Amniotic stem cell (primary cell): ENCODE measurements around the gene ARMH4.

Experiments used
- DNase-seq: peaks from one replicate; lab custom pipeline; 2025; lab: John Stamatoyannopoulos, UW

ARMH4 gene, protein sequence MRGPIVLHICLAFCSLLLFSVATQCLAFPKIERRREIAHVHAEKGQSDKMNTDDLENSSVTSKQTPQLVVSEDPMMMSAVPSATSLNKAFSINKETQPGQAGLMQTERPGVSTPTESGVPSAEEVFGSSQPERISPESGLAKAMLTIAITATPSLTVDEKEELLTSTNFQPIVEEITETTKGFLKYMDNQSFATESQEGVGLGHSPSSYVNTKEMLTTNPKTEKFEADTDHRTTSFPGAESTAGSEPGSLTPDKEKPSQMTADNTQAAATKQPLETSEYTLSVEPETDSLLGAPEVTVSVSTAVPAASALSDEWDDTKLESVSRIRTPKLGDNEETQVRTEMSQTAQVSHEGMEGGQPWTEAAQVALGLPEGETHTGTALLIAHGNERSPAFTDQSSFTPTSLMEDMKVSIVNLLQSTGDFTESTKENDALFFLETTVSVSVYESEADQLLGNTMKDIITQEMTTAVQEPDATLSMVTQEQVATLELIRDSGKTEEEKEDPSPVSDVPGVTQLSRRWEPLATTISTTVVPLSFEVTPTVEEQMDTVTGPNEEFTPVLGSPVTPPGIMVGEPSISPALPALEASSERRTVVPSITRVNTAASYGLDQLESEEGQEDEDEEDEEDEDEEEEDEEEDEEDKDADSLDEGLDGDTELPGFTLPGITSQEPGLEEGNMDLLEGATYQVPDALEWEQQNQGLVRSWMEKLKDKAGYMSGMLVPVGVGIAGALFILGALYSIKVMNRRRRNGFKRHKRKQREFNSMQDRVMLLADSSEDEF

DNA sequence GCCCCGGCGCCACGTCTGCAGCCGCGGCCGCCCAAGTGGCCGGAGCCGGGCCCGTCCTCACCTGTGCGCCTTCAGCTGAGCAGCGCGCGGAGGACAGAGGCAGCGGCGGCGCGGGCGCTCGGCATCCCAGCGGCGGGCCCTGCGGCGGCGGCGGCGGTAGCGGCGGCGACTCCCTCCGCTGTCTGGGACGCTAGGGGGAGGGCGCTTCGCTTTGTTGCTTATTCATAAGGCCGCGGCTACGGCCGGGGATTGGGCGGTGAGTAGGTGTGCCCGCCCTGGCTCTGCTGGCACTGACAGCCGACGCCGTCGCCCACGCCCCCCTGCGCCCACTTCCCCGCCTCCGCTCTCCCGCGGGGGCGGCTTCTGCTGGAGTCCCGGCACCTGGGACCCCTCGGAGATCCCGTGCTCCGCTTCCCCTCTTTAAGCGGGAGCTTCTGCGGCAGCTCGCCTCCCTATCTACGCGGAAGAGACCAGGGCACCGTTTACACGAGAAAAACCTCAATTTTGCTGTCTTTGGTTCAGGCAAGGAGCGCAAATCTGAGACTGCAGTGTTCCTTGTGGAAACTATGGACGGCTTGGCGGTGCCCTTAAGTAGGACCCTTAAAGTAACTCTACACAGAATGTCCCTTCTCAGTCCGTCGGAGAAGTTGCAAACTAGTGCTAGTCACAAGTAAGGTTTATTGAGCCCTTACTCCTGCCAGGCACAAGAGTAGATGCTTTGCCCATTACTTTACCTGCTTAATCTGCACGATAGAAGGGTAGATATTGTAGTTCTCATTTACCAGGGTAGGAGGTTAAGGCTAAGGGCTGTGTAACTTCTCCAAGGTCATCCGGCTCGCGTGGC is at the start of gene ARMH4:
ARMH4 (minus strand) TSS at position 200 of the 844 bp plus-strand sequence. CDS start 12,855 bp downstream, outside the sequence.
- DNase-seq: peak; percentile 68

DNA sequence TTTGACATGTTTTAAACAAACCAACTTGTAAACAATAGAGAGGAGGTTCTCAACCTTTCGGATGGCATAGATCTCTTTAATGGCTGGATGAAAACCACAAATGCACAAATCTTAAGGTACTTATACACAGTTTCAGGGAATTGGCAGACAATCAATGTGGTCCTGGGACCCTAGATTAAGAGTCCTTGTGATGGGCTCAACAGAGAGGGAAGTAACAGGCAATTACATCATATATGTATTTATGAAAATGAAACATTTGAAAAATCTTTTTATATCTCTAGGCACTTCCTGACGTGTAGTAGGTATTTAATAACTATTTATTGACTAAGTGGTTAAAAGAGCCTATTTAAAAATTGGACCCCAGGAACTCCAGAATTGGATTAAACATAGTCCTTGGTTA is 48.8 kb upstream of the ARMH4 start:
- no peak for DNase-seq

DNA sequence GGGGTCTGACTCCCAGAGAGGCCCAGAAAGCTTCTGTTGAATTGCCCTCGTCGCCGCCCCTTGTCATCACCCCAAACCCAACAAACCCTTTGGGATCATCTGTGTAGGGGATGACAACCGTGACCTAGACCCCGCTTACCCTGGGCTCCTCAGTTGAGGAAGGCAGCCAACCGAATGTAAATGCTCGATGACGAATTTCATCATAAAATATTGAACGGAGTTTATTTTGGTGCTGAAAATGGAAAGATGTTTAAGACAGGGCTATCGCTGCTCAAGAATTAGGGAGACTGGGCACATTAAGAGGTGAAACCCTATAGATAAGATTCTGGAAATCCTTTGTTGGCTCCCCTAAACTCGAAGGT is 48.4 kb upstream of the ARMH4 start:
- DNase-seq: no peak

DNA sequence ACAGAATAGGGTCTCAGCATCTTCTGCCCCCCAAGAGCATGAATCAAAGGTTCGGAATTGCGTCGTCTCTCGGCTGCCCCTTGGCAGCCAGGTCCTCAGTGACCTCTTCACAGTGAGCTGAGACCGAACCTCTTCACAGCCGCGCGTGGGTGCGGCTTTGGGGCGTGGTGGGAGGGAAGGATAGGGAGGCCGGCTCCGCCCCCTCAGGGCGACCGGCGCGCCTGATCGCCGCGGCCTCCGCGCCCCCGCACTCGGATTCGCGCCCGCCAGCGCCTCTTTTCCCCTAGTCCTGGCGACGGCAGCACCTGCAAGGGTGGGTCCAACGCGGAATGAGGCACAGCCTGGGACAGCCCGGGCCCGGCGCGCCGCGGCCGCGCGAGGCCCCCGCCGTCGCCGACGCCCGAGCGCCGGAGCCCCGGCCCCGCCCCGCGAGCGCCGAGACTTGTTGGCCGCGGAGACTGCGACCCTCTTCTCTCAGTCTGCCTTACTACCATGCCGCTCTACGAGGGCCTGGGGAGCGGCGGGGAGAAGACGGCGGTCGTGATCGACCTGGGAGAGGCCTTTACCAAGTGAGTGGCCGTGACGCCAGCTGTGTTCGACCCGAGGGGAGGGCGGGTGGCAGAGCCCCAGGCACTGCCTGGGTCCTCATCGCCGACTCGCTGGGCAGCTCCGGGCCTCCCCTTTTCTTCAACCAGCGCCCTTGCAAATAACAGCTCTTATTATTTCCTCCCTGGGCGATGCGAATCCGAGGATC is 47.9 kb upstream of the ARMH4 start, which contains the start of gene ACTR10:
ACTR10 (plus strand) TSS at position 424 of the 754 bp plus-strand sequence; CDS start at position 493, 69 bp downstream.
- peak; percentile 63 for DNase-seq

DNA sequence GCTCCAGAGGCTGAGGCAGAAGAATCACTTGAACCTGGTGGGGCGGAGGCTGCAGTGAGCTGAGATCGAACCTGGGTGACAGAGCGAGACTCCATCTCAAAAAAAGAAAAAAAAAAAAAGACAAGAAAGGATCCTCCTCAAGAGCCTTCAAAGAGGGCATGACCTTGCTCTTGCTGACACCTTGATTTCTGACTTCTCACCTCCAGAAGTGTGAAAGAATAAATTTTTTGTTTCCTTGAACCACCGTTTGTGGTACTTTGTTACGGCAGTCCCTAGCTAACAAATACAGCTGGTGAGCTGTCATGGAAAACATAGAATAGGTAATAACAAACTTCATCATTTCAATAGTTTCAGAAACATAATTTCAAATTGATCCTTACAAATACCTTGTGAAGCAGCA is 46.1 kb upstream of the ARMH4 start:
- no peak for DNase-seq

DNA sequence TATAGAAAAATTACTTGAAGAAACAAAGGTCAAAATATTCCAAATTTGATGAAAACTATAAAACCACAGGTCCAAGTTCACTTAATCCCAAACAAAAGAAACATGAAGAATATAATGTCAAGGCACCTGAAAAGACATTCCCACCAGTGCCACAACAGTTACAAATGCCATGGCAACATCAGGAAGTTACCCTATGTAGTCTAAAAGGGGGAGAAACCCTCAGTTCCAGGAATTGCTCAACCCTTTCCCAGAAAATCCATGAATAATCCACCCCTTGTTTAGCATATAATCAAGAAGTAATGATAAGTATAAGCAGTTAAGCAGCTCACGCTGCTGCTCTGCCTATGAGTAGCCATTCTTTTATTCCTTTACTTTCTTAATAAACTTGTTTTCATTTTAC is 44.2 kb upstream of the ARMH4 start:
- DNase-seq: no peak

DNA sequence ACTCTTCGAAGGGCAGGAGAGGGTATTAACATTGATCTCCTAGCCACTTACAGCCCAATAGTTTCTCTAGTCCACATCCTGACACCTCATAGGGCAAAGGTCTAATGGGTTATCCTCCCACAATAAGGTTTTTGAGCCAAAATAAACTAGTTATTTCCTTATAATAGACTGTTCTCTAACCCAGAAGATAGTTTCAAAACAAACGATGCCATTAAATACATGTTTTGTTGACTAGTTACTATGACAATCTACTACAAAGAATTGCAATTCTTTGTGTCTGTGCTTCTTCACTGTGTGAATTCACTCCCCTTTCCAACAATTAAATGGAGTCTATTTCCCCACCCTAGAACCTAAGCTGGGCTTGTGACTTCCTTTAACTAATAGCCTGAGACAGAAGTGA is 41.5 kb upstream of the ARMH4 start:
- DNase-seq: no peak

DNA sequence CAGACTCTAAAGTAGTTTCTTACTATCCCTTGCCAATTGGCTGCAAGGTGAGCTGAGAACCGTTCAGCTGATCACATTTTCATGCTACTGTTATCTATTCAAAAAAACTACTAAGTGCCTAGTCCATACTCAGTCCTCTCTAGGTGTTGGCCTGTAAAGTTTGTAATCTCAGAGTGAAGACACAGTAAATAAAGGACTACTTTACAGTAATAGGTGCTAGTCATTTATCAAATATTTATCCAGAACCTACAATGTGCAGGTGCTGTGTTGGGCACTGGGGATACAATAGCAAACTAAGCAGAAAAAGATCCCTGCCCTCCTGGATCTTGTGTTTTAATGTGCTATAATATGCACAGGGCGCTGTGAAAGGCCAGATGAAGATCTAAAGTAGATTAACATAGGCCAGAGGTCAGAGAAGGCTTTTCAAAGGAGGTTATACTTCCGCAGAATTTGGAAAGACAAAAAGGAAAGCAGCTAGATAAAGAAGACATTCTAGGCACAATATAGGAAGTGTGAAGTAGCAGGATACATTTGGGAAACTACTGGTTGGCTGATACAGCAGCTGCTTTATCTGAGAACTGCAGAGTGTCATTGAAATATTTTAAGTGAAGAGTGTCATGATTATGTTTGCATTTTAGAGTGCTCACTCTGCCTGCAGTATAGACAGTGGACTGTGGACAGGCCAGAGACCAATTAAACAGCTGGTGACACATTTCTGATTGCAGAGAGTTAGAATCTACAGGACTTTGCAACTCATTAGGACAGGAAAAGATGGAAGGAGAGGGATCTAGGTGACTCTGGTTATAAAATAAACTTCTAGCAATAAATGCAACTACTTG is 40.0 kb upstream of the ARMH4 start:
- DNase-seq: no peak

DNA sequence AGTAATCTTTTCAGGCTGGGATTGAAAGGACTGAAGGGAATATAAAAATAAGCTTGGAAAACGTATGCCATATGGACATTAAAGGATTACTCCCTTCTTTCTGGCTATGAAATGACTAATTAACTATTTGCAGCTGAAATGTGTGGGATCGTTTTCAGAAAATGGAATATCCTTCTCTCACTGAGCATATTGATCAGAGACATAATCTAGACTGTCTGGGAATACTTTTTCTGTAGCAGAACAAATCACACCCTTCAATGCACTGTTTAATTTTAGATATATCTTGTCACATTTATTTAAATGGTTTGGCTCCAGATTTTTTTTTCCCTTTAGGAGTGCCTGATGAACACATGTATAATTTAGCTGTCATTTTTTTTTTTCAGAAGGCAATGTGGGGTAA is 37.2 kb upstream of the ARMH4 start:
- DNase-seq: no peak

DNA sequence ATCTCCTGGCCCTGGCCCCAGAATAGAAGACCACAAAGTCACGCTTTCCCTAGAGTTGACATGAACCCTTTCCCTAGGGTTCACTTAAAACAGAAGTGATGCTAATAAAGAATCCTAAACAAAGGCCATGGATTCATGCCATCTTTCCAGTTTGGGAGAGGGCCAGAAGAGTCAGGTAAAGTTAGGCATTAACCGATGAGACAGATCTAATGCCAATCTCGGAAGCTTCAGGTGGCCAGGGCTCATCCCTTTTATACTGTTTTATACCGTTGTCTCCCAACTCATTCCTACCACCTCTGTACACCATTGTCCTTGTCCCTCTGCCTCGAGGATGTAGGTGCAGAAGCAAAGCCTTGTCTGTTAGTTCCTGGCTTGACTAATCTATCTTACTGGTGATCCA is 25.1 kb upstream of the ARMH4 start:
- DNase-seq: no peak

DNA sequence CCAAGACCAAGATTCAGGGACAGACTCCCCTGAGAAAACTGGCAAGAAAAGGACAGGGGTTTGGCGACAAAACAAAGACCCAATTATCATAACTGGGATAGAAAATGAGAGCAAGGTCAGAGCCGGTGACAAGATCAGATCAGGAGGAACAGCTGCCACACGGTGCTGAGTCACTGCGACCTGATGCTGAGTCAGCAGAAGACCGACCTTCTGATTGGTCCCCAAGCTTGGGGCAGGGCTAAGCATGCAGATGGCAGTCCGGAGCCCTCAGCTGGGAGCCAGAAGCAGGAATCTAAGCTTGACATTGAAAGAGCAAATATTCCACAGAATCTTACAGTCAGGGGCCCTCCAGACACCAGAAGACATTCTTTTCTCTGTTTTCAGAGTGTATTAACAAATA is 19.1 kb upstream of the ARMH4 start:
- DNase-seq: peak; percentile 67

DNA sequence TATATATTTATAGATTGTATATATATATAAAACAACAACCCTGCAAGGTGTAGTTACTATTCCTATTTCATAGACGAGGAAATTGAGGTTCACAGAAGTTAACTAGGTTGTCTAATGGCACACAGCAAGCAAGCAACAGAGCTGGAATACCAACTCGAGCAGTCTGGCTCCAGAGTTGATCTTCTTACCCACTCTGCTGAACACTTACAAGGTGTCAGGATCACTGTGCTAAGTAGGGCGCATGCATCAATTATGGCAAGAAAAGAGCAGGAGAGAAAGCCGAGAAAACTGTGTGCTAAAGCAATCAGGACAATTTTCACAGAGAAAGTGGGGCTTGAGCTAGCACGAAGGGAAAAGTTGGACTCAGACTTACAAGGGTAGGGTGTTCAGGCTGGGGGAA is 15.9 kb upstream of the ARMH4 start:
- DNase-seq: no peak

DNA sequence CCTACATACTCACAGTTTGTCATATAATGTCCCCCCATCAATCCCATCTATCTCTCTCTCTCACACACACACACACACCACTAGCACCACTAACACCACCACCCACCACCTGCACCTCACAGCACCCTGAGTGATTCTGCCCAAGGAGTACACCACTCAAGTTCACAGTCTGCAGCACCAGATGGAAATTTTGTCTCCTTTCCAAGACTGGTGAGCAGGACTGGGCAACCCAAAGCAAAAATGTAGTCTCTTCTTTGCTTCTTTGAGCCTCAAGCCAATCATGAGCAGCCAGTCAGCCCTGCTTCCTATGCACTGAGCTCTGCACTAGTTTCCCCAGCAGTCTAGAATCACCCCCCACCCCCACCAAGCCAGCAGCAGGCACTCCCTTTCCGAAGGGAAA is 15.0 kb upstream of the ARMH4 start:
- no peak for DNase-seq

DNA sequence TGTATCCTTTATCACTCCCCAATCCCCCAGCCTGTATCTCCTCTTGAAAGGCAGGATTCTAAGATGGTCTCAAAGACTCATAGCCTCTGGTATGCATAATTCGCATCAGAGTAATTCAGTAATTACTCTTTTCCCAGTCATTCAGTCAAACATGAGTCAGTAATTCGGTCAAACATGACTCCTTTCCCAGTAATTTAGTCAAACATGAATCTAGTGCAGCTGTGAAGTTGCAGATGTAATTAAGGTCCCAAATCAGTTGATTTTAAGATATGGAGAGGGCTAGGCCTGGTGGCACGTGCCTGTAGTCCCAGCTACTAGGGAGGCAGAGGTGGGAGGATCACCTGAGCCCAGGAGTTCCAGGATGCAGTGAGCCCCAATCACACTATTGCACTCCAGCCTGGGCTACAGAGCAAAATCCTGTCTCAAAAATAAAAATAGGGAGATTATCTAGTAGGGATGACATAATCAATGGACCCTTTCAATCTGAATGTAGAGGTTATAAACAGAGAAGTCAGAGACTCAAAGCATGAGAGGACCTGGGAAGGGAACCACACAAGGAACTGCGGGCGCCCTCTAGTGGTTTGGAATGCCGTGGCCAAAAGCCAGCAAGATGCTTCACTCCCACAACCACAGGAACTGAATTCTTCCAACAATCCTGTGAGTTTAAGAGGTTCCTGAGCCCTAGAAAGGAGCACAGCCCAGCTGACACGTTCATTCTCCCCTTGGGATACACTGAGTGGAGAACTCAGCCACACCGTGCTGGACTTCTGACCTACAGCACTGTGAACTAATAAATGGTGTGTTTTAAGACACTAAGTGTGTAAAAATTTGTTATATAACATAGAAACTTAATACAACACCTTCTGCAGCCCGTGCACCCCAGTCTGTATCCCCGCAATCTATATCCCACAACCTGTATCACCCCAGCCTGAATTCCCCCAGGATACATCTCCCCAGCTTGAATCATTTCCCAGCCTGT is 14.3 kb upstream of the ARMH4 start:
- DNase-seq: peak; percentile 67

DNA sequence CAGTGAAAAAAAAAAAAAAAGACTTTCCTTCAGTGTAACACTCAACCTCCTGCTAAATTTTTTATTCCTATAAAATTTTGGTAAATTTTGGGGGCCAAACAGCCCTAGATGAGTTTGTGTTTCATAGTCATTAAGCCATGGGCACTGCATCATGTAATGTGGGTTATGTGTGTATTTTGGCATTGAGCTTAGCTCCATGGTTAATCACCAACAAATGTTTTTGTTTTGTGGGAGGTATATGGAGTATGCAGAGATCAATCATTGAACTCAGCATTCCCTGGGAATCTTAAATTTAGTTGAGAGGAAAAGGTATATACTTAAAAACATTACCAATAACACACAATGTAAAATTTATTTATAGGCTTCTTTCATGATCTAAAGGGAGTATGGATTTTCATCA is 8.5 kb upstream of the ARMH4 start:
- DNase-seq: no peak

DNA sequence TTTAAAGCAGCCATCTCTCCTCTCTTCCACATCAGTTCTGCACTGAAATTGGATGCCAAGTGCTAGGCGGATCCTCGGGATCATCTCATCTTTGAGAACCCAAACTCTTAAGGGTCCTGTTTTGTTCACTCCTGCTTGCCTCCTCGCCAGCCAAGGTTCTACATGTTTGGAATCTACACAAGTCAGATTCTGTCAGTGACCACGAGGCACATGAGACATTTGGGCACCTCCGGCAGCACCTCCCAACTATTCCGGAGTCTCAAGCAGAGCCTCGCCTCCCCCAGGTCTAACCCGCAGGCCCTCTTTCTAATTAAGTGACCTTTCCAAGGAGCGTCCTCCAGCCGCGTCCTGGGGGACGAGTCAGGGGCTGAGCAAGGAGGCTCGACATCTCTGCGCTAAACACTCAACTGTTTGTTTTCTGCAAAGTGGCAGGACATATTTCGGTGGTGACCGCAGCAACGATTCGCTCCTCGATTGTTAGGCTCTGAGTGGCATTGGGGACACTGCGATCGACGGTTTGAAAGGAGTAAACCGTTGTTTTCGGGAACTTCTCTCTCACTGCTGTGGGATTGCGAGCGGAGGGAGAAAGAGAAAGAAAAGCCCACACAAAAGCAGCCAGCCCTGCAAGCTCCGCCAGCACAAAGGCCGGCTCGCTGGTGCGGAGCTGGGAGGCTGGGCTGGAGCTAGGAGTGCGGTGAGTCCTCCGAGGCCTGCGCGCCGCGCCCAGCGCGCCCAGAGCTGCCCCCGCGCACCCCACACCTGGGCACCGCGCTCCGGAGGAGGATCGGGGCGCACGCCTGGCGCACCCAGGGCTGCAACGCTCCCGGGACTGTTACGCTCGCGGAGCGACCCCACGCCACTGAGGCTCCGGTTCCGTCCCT is 640 bp downstream of the ARMH4 start:
- no peak for DNase-seq

DNA sequence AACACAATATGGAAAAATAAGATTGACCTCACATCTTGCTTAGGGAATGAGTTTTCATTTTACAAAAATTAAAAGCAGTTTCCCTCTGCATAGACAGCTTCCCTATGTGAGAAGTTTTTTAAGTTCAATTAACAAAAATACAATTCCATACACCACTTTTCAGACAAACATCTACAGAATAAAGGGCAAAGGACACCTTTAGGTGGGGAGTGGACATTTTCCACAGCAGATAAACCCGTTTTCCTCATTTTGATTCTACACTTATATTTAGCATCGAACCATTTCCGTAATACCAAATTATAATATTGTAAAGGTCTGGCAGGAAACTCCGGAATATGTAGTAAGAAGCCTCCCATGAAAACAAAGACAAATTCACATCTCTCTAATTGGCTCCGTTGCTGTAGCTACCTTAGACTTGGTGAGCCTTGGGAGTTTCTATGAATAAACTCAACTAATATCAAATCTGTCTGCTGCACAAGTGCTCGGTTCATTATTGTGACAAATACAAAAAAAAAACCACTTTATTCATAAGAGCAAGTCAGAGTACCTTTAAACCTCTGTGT is 1.7 kb downstream of the ARMH4 start:
- no peak for DNase-seq

DNA sequence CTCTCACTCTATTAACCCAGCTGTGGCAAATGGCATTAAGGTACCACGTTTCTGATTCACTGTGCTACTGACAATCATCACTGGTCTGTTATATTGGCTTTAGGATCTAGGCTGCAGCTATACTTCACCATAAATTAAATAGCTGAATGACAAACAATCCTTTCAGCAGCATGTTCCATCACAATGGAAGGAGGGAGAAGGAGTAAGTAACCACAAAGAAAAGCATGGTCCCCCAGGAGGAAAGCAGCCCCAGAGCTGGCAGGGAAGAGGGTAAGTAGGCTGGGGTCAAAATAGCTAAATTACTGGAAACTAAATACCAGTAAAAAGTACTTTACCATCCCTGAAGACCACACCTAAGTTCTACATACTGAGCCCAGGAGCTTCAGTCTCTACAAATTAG is 2.8 kb downstream of the ARMH4 start:
- no peak for DNase-seq
